Uterus (tissue), 4 donors: ENCODE results near the gene ABCD3. TPM values are rescaled to one million over a fixed set of nuclear protein-coding genes. Genes with fewer than 3 reads are reported as not detected.
"Not testable (repeated sequence)": the region's sequence is repeated elsewhere in the genome, so short reads cannot be mapped to it uniquely, and the experiment has no call there.

Experiments
- DNase-seq, 2 donors: peaks; one replicate each; pipeline ENCODE4 v3.0.0-alpha.2; 2019 to 2020
- H3K27ac ChIP-seq, 2 donors: fragments of 200-600 bp; sonication (generic); 1 replicate in 1 of 2; 2 replicates in 1 of 2; pipeline ENCODE4 v1.5.1; 2016 to 2018
- H3K27me3 ChIP-seq, 2 donors: fragments of 200-600 bp; sonication (generic); one replicate each; pipeline ENCODE4 v1.5.1; 2018 to 2019; ENCODE audit warnings: control low read depth in 1 of 2
- H3K36me3 ChIP-seq, 2 donors: fragments of 200-600 bp; sonication (generic); one replicate each; pipeline ENCODE4 v1.5.1; 2019; ENCODE audit warnings: control low read depth in 1 of 2
- H3K4me1 ChIP-seq, 2 donors: fragments of 200-600 bp; sonication (generic); one replicate each; pipeline ENCODE4 v1.5.1; 2018 to 2019; ENCODE audit warnings: control low read depth in 1 of 2
- H3K4me3 ChIP-seq, 2 donors: fragments of 200-600 bp; sonication (generic); 1 replicate in 1 of 2; 2 replicates in 1 of 2; pipeline ENCODE4 v1.5.1; 2018 to 2019; ENCODE audit warnings: mild to moderate bottlenecking in 1 of 2
- H3K9me3 ChIP-seq, 2 donors: fragments of 200-600 bp; sonication (generic); one replicate each; pipeline ENCODE4 v1.5.1; 2019; ENCODE audit warnings: control low read depth in 1 of 2
- POLR2A ChIP-seq, 2 donors: fragments of 450-650 bp; IDR thresholded peaks; one replicate each; pipeline ENCODE4 v1.6.1; 2016; ENCODE audit warnings: antibody characterized with exemption in 2 of 2, mild to moderate bottlenecking in 1 of 2, moderate library complexity in 1 of 2
- intact Hi-C: fragments of 100-400 bp; cut with DNase I; formaldehyde crosslinking; loops from one replicate; pipeline ENCODE4 v1.15.1; 2023; ENCODE audit warnings: low total_unique reads
- total RNA-seq, 4 donors: library from RNA; depleted of rRNA in 3 of 4; stranded (reverse); fragments of >200 nt in 3 of 4; gene quantifications; one replicate each; pipeline versions ENCODE4 v1.1.0 to v1.2.4, GENCODE V29; 2014 to 2023
- TF ChIP-seq, protein P1 (sequence below), 4 experiments: fragments of 200-600 bp in 2 of 4; fragments of 450-650 bp in 2 of 4; sonication (generic) in 2 of 4; IDR thresholded peaks; one replicate each; pipeline ENCODE4 v1.5.1; 2016 to 2019; ENCODE audit warnings: antibody characterized with exemption in 4 of 4, mild to moderate bottlenecking in 2 of 4, moderate library complexity in 1 of 4
- donor health status: DM: yes; HTN: yes; CAD: no.

The ABCD3 gene
- total RNA-seq, 4 donors from 2014 or later: 18.4 to 53.2 (median 30.7) TPM

DNA sequence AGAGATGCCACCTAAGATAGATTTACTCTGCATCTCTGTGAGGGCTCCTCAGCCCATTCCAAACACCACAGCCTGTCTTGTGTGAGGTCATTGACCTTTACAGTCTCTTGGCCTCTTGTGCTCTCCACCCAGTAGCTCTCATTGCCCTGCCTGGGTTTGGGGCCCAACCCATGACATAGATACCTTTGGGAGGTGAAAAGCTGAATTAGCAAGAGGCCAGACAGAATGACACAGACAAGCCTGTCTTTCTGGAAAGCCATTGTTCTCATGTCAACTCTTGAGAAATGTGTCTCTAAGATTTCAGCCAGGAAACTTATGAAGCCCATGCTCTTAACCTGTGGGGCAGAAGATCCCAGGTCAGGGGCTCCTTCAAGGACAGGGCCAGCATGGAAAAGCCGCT is 141.7 kb downstream of the ABCD3 start:
- H3K27ac ChIP-seq: no peak overlapping the region
- H3K36me3 ChIP-seq: no peaks in the 10 kb centered on the region
- no peaks in the 10 kb centered on the region for H3K9me3 ChIP-seq
- DNase-seq: no peak
- TF ChIP-seq POLR2A (IDR thresholded peaks at IDR 0.05): no peak
- TF ChIP-seq, protein P1, sequence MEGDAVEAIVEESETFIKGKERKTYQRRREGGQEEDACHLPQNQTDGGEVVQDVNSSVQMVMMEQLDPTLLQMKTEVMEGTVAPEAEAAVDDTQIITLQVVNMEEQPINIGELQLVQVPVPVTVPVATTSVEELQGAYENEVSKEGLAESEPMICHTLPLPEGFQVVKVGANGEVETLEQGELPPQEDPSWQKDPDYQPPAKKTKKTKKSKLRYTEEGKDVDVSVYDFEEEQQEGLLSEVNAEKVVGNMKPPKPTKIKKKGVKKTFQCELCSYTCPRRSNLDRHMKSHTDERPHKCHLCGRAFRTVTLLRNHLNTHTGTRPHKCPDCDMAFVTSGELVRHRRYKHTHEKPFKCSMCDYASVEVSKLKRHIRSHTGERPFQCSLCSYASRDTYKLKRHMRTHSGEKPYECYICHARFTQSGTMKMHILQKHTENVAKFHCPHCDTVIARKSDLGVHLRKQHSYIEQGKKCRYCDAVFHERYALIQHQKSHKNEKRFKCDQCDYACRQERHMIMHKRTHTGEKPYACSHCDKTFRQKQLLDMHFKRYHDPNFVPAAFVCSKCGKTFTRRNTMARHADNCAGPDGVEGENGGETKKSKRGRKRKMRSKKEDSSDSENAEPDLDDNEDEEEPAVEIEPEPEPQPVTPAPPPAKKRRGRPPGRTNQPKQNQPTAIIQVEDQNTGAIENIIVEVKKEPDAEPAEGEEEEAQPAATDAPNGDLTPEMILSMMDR (IDR thresholded peaks at IDR 0.05): no peak
- H3K4me3 ChIP-seq: no peak overlapping the region
- intact Hi-C loops: no loop called here
- H3K4me1 ChIP-seq: no peaks in the 10 kb centered on the region
- H3K27me3 ChIP-seq: no peaks in the 10 kb centered on the region

- no peak for TF ChIP-seq POLR2A (IDR thresholded peaks at IDR 0.05)
- TF ChIP-seq, protein P1 (IDR thresholded peaks at IDR 0.05): no peak
- Histone ChIP-seq H3K9me3 (no peaks in the 10 kb centered on the region), H3K27me3 (no peaks in the 10 kb centered on the region), H3K27ac (no peak overlapping the region), H3K4me3 (no peak overlapping the region), H3K4me1 (no peaks in the 10 kb centered on the region), H3K36me3 (no peaks in the 10 kb centered on the region)
- DNase-seq: no peak
- intact Hi-C loops: no loop called here
Measured at GRCh38 chr1:94560333-94560732, 142.1 kb downstream of the ABCD3 start.

GRCh38 chr1:94562519-94563260 is 144.5 kb downstream of the ABCD3 start:
- Histone ChIP-seq H3K27me3 (no peaks in the 10 kb centered on the region), H3K4me1 (no peaks in the 10 kb centered on the region), H3K36me3 (no peaks in the 10 kb centered on the region), H3K9me3 (no peaks in the 10 kb centered on the region), H3K4me3 (no peak overlapping the region), H3K27ac (no peak overlapping the region)
- intact Hi-C loops: no loop called here
- DNase-seq: no peak
- TF ChIP-seq, protein P1 (IDR thresholded peaks at IDR 0.05): no peak
- TF ChIP-seq POLR2A (IDR thresholded peaks at IDR 0.05): no peak

- intact Hi-C loops: no loop called here
- Histone ChIP-seq H3K9me3 (no peaks in the 10 kb centered on the region), H3K4me3 (no peak overlapping the region), H3K36me3 (no peaks in the 10 kb centered on the region), H3K27ac (no peak overlapping the region), H3K27me3 (no peaks in the 10 kb centered on the region), H3K4me1 (no peaks in the 10 kb centered on the region)
- TF ChIP-seq, protein P1 (IDR thresholded peaks at IDR 0.05): no peak
- no peak for TF ChIP-seq POLR2A (IDR thresholded peaks at IDR 0.05)
- DNase-seq: no peak
Measured at GRCh38 chr1:94565901-94566300, 147.7 kb downstream of the ABCD3 start.

- H3K27ac ChIP-seq, intact Hi-C loops, H3K9me3 ChIP-seq, H3K4me1 ChIP-seq, DNase-seq, H3K4me3 ChIP-seq, H3K27me3 ChIP-seq, H3K36me3 ChIP-seq: not testable (repeated sequence)
Measured at GRCh38 chr1:94566436-94566835, 148.2 kb downstream of the ABCD3 start.

DNA sequence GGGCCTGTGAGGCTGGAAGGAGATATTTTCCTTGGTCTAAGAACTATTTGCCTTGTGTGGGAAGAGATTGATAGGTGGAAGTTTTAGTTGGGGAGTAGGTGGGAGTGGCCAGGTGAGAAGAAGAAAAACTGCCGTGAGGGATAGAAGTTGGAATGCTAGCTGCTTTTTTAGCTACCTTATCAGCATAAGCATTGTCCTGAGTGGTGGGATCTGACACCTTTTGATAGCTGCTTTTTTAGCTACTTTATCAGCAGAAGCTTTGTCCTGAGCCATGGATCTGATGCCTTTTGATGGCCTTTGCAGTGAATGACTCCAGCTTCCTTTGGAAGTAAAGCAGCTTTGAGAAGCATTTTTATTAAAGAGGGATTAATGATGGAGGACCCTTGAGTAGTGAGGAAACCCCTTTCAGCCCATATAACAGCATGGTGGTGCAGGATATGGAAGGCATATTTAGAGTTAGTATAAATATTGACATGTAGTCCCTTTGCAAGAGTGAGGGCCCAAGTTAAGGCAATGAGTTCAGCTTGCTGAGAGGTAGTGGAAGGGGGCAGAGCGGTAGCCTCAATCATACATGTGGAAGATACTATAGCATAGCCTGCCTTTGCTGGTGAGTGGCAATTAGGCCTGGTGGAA is 149.9 kb downstream of the ABCD3 start:
- H3K4me1 ChIP-seq, DNase-seq, H3K27ac ChIP-seq, H3K9me3 ChIP-seq, H3K27me3 ChIP-seq, intact Hi-C loops, H3K36me3 ChIP-seq, H3K4me3 ChIP-seq: not testable (repeated sequence)
